HG03460 (cell line): ENCODE results near the gene OLFML2A.

Source experiments
- ATAC-seq: cut with Tn5 transposase; IDR thresholded peaks from one replicate; pipeline ENCODE4 v1.9.1; 2021; ENCODE audit not compliant: unreplicated experiment

OLFML2A gene

GRCh38 chr9:124794902-124795491 lies 18.1 kb downstream of the OLFML2A start:
- no peak for ATAC-seq

- ATAC-seq, result no peak
These were observed 19.0 kb downstream of the OLFML2A start for GRCh38 chr9:124795881-124796431.

GRCh38 chr9:124797343-124798103 lies 20.6 kb downstream of the OLFML2A start:
- ATAC-seq, result no peak

- ATAC-seq, result no peak
These were observed 22.5 kb downstream of the OLFML2A start for GRCh38 chr9:124799274-124800006.

GRCh38 chr9:124800306-124801259 lies 23.6 kb downstream of the OLFML2A start:
- ATAC-seq, result no peak

- no peak for ATAC-seq
These were observed 24.4 kb downstream of the OLFML2A start for GRCh38 chr9:124801356-124801755.

GRCh38 chr9:124802426-124802825 lies 25.5 kb downstream of the OLFML2A start:
- ATAC-seq, result no peak

GRCh38 chr9:124803911-124804310 lies 27.0 kb downstream of the OLFML2A start:
- ATAC-seq, result no peak

GRCh38 chr9:124805186-124805585 lies 28.3 kb downstream of the OLFML2A start:
- no peak for ATAC-seq

GRCh38 chr9:124808246-124808956 lies 31.5 kb downstream of the OLFML2A start:
- ATAC-seq, result no peak

- ATAC-seq, result no peak
These were observed 32.3 kb downstream of the OLFML2A start for GRCh38 chr9:124809211-124809610.

GRCh38 chr9:124809741-124810500 lies 33.0 kb downstream of the OLFML2A start:
- no peak for ATAC-seq

- ATAC-seq, result no peak
These were observed 33.9 kb downstream of the OLFML2A start for GRCh38 chr9:124810663-124811355.

GRCh38 chr9:124812441-124812876 lies 35.5 kb downstream of the OLFML2A start:
- ATAC-seq, result no peak

GRCh38 chr9:124813041-124813440 lies 36.1 kb downstream of the OLFML2A start:
- no peak for ATAC-seq

- ATAC-seq, result no peak
These were observed 36.7 kb downstream of the OLFML2A start for GRCh38 chr9:124813501-124814163.

- no peak for ATAC-seq
These were observed 37.2 kb downstream of the OLFML2A start for GRCh38 chr9:124814164-124814535.

GRCh38 chr9:124815601-124816000 lies 38.7 kb downstream of the OLFML2A start:
- no peak for ATAC-seq
